IMR-90 (cell line): ENCODE data around the gene EPS15.

Experiments used
- NFE2L2 ChIP-seq: fragments of 150-350 bp; IDR thresholded peaks from 2 replicates; pipeline ENCODE4 v1.6.1; 2016; ENCODE audit warnings: low read depth, mild to moderate bottlenecking, low read length
- POLR2A ChIP-seq: IDR thresholded peaks from 2 replicates; pipeline ENCODE4 v1.6.1; 2012; ENCODE audit warnings: mild to moderate bottlenecking, low read depth, low read length
- RAD21 ChIP-seq: IDR thresholded peaks from 2 replicates; pipeline ENCODE4 v1.6.1; 2012; ENCODE audit warnings: low read length, improper control_type of control experiment
- RCOR1 ChIP-seq: IDR thresholded peaks from 2 replicates; pipeline ENCODE4 v1.6.1; 2012; ENCODE audit warnings: mild to moderate bottlenecking, low read length, improper control_type of control experiment; ENCODE audit not compliant: insufficient replicate concordance
- RFX5 ChIP-seq: IDR thresholded peaks from 2 replicates; pipeline ENCODE4 v1.8.0; 2012; ENCODE audit warnings: low read depth, mild to moderate bottlenecking, low read length, moderate library complexity
- USF2 ChIP-seq: fragments of 150-350 bp; IDR thresholded peaks from 2 replicates; pipeline ENCODE4 v1.6.1; 2017; ENCODE audit warnings: mild to moderate bottlenecking, antibody characterized with exemption, low read length, low read depth
- TF ChIP-seq, protein P1 (sequence below): conservative IDR thresholded peaks from 2 replicates; pipeline ENCODE4 v1.5.1; 2012; ENCODE audit warnings: mild to moderate bottlenecking, low read depth, low read length, improper control_type of control experiment

- TF ChIP-seq, protein P1, sequence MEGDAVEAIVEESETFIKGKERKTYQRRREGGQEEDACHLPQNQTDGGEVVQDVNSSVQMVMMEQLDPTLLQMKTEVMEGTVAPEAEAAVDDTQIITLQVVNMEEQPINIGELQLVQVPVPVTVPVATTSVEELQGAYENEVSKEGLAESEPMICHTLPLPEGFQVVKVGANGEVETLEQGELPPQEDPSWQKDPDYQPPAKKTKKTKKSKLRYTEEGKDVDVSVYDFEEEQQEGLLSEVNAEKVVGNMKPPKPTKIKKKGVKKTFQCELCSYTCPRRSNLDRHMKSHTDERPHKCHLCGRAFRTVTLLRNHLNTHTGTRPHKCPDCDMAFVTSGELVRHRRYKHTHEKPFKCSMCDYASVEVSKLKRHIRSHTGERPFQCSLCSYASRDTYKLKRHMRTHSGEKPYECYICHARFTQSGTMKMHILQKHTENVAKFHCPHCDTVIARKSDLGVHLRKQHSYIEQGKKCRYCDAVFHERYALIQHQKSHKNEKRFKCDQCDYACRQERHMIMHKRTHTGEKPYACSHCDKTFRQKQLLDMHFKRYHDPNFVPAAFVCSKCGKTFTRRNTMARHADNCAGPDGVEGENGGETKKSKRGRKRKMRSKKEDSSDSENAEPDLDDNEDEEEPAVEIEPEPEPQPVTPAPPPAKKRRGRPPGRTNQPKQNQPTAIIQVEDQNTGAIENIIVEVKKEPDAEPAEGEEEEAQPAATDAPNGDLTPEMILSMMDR = no peak
- no peak for TF ChIP-seq RCOR1
- no peak for TF ChIP-seq USF2
- no peak for TF ChIP-seq RFX5
- TF ChIP-seq RAD21 = no peak
- no peak for TF ChIP-seq POLR2A
- TF ChIP-seq NFE2L2 = no peak
Observed at GRCh38 chr1:51317798-51318197, 201.3 kb downstream of the EPS15 start.
